ENCODE measurements around the gene KLRC3.
"Not testable (repeated sequence)": the region's sequence is repeated elsewhere in the genome, so short reads cannot be mapped to it uniquely, and the experiment has no call there.

DNA sequence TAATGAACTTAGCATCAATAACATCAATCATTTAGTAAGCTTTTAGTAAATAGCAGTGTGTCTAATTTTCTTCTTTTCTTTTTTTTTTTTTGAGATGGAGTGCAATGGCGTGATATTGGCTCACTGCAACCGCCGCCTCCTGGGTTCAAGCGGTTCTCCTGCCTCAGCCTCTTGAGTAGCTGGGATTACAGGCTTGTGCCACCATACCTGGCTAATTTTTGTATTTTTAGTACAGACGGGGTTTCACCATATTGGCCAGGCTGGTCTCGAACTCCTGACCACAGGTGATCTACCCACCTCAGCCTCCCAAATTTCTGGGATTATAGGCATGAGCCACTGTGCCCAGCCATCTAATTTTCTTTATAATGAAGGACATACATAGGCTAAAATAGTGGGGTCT is 32.9 kb downstream of the KLRC3 start:
- not testable (repeated sequence) for TF ChIP-seq POLR2A (IDR thresholded peaks at IDR 0.05); POLR2AphosphoS5 (IDR thresholded peaks at IDR 0.05; ENCODE audit: insufficient read depth in 1 of 2, low read depth in 1 of 2)
- TF ChIP-seq, protein P1, sequence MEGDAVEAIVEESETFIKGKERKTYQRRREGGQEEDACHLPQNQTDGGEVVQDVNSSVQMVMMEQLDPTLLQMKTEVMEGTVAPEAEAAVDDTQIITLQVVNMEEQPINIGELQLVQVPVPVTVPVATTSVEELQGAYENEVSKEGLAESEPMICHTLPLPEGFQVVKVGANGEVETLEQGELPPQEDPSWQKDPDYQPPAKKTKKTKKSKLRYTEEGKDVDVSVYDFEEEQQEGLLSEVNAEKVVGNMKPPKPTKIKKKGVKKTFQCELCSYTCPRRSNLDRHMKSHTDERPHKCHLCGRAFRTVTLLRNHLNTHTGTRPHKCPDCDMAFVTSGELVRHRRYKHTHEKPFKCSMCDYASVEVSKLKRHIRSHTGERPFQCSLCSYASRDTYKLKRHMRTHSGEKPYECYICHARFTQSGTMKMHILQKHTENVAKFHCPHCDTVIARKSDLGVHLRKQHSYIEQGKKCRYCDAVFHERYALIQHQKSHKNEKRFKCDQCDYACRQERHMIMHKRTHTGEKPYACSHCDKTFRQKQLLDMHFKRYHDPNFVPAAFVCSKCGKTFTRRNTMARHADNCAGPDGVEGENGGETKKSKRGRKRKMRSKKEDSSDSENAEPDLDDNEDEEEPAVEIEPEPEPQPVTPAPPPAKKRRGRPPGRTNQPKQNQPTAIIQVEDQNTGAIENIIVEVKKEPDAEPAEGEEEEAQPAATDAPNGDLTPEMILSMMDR (IDR thresholded peaks at IDR 0.05) = not testable (repeated sequence)
